AG04449 (cell line): ENCODE measurements around the gene TMEM221.

Experiments used
- CTCF ChIA-PET: fragments of 350-600 bp; formaldehyde crosslinking; extraction: SDS; loops from one replicate; lab custom pipeline; 2021; ENCODE audit warnings: antibody characterized with exemption; lab: Yijun Ruan, JAX
- POLR2A ChIA-PET: fragments of 400-600, 350-600 bp; formaldehyde crosslinking; extraction: SDS; loops from one replicate; lab custom pipeline; 2020; ENCODE audit warnings: antibody characterized with exemption, inconsistent platforms; lab: Yijun Ruan, JAX
- DNase-seq: peaks from one replicate; pipeline ENCODE4 v3.0.0-alpha.2; 2010; ENCODE audit warnings: low read depth, low spot score
- H3K4me3 ChIP-seq: 2 replicates; pipeline ENCODE4 v1.5.1; 2011; ENCODE audit warnings: low read depth, mild to moderate bottlenecking, control low read depth, low read length
- CTCF ChIP-seq: IDR thresholded peaks from one replicate; pipeline ENCODE4 v1.5.1; 2011; ENCODE audit warnings: mild to moderate bottlenecking, moderate library complexity, low read length, control low read depth, inconsistent platforms; ENCODE audit not compliant: insufficient read depth; ENCODE audit errors: missing control alignments

TMEM221 gene

GRCh38 chr19:17460372-17461230, 12.1 kb upstream of the TMEM221 start, which contains the start of gene NXNL1:
NXNL1 (minus strand) TSS chr19:17460926; CDS start chr19:17460869, 57 bp downstream.
- no peak for DNase-seq
- no peak within 1 kb of the TSS for H3K4me3 ChIP-seq
- TF ChIP-seq CTCF: no peak
- CTCF ChIA-PET: interaction anchor here (1.0 to 1.6 kb wide), 4 partner anchors 10 to 114 kb away, joined by 3 to 6 read pairs (median 4); partner anchors contain the start of gene CCDC194
- POLR2A ChIA-PET: no interaction called here

- CTCF ChIA-PET: interaction anchor here (0.7 to 1.4 kb wide), 5 partner anchors 8 to 115 kb away, joined by 3 to 4 read pairs (median 3); partner anchors contain the start of gene TMEM221
Observed at GRCh38 chr19:17458970-17459369, 10.5 kb upstream of the TMEM221 start.

GRCh38 chr19:17457616-17458015, 9.1 kb upstream of the TMEM221 start:
- DNase-seq: no peak
- POLR2A ChIA-PET: no interaction called here
- CTCF ChIA-PET: no interaction called here
- no peak overlapping the region for H3K4me3 ChIP-seq
- no peak for TF ChIP-seq CTCF

More at GRCh38 chr19:17458970-17459369, 10.5 kb upstream of the TMEM221 start:
- H3K4me3 ChIP-seq: no peak overlapping the region
- no peak for DNase-seq
- POLR2A ChIA-PET: no interaction called here
- no peak for TF ChIP-seq CTCF

GRCh38 chr19:17456127-17456526, 7.7 kb upstream of the TMEM221 start:
- CTCF ChIA-PET: interaction anchor here (3.1 kb wide), 1 partner anchor 9 kb away, joined by 28 read pairs; no protein-coding TSS in a partner anchor
- no peak for DNase-seq
- POLR2A ChIA-PET: no interaction called here
- no peak overlapping the region for H3K4me3 ChIP-seq
- no peak for TF ChIP-seq CTCF

- H3K4me3 ChIP-seq: no peak overlapping the region
- TF ChIP-seq CTCF: no peak
- POLR2A ChIA-PET: no interaction called here
- CTCF ChIA-PET: interaction anchor here (0.8 to 3.1 kb wide), 6 partner anchors 10 to 330 kb away, joined by 3 to 28 read pairs (median 4); no protein-coding TSS in a partner anchor
- no peak for DNase-seq
Observed at GRCh38 chr19:17455308-17456123, 7.0 kb upstream of the TMEM221 start.
